DMS153 treated with DMSO at 0.1 percent for 48 hours (cell line): ENCODE results near the gene STIM1.
A peak's percentile ranks its signal among the peaks of the same experiment; 100 is the strongest.

Experiments used
- DNase-seq: peaks from one replicate; lab custom pipeline; 2025; ENCODE audit not compliant: unreplicated experiment; lab: John Stamatoyannopoulos, UW

STIM1 gene

DNA sequence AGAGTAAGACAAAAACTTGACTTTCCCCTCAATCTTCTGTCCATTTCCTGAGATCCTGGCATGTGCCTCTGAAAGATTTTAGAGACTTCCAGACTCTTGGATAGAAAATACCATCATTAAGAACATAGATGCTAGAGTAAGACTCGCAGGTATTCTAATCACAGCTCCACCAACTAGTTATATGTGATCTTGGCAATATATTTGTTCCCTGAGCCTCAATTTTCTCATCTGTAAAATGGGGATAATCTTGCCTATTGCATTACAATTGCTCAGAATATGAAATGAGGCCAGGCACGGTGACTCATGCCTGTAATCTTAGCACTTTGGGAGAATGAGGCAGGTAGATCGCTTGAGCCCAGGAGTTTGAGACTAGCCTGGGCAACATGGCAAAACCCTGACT is 25.4 kb upstream of the STIM1 start:
- no peak for DNase-seq

DNA sequence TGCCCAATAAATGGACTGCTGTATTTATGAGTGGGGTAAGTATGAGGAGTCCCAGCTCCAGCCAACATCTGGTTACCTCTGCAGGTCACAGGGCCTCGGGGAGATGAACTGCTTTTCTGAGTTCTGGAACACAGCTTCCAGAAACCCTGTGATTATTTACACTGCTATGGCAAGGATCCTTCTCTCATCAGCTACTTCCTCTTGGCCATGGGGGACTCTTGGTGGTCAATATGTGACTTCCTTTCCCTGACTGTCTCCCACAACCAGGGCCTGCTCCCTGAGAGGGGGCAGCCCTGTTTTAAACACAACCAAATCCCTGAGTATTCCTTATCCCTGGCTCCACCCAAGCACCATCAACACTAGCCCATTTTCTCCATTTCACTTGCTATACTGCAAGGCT is 24.7 kb upstream of the STIM1 start:
- DNase-seq, result no peak

DNA sequence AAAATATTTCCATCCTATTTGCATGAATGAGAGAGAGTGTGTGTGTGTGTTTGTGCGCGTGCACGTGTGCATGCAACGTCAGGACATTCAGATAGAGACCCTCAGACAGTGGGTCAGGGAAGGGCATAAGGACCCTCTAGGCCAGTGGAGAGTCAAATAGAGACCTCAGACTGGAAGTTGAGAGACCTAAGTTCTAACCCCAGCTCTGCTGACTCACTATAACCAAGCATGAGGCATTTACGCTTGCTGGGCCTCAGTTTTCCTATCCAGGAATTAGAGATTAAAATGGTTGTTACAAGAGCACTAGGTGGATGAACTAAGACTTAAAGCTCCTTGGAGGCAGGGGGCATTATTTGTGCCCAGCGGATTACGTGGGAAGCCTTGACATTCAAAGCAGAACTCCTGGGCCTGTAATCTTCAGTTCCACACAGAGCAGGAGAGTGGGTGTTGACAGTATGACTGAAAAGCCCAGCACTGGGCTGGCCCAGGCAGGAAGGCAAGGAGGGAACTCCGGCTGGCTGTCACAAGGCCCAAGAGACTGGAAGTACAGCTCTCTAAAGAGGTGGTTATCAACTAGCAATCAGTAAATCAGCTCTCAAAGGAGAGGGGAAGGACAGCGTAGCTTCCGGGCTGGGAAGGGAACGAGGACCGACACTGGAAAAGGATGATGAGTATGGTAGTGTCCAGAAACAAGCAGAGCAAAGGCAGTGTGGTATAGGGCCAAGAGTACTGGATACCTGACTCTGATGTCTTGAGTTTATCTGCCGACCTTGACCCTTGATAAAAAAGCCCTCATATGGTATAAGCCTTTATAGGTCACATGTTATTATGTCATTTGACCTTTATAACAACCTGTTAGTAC is 23.9 kb upstream of the STIM1 start:
- no peak for DNase-seq

DNA sequence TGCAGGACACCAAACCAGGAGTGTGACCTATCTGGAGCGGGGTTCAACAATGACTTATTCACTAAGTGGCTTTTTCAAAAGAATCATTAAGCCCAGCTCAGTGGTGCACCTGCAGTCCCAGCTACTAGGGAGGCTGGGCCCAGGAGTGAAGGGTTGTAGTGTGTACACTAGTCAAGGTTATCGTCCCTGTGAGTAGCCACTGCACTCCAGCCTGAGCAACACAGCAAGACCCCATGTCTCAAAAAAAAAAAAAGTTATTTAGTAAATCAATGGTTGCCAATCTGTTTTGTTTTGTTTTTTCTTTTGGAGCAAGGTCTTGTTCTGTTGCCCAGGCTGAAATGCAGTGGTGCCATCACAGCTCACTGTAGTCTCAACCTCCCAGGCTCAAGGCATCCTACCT is 22.6 kb upstream of the STIM1 start:
- DNase-seq, result no peak

DNA sequence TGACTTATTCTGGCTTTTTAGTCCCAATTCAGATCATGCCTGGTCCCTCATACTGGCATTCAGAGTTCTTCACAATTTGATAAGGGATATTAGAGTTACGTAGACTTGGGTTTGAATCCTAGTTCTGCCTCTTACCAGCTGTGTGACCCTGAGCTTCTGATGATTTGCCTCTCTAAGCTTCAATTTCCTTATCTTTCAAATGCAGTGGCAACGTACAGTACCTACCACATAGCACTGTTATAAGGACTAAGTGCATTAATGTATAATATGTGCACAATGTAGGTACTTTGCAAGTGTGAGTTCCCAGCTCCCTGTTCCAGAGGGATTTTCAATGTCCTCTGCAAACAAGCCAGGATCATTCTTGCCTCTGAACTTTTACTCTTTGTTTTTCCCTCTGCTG is 22.0 kb upstream of the STIM1 start:
- DNase-seq, result no peak

DNA sequence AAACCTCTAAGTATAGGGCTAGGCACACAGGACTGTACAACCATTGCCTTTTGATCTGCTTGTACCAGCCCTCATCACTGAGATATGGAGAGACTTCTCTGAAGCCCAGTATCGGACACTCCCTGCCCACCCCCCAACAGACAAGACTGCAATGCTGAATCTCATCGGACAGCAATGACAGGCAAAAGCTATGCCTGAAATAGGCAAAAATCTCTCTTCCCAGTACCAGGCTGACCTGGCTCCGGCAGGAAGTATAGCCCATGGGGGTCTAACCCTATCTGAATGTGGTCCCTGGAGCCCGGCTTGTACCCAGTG is 21.2 kb upstream of the STIM1 start:
- no peak for DNase-seq

DNA sequence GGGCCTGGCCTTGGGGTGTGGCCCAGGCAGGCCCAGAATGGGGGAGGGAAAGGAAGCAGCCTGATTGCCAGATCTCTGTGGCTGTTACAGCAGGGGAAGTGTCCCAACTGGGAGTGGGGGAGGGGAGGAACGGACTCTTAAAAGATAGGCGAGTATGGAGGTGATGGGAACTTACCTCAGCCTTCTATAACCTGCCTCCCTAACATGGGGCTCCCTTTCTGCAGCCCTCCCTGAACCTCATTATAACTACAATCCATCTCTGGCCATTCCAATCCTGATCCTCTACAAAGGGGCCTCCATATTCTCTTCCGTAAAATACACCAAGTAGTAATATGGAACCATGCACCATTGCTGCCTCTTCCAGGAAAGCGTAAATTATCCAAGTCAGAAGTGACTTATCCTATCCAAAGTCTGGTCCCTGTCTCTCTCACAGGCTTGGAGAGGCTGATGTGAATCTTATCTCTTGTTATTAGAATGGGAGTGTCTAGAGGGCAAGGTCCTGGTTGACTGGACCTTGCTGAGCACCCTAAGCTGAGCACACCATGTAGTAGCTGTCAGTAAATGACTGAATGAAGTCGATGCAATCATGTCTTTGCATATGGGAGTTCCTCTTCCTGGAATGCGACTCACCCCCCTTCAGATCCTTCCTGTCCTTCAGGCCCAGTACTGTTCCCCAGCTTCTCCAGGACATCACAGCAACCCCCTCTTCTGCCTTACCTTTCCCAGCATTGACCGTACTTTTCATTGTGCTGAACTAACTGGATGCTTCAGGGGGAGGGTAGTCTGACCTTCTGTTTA is 20.6 kb upstream of the STIM1 start:
- no peak for DNase-seq

DNA sequence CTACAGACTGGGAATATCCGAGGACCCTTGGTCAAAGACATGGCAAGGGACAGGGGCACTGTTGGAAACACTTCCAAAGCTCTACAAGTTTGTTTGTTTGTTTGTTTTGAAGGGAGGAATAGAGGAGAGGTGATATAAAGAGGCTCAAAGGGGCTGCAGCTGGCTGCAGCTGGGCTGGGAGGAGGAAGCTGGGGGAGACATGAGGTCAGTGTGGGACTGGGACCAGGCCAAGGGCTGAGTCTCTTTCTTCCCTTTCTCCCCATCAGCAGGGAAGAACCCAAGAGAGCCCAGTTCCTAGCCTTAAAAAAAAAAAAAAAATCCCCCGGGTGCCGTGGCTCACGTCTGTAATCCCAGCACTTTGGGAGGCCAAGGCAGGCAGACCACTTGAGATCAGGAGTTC is 19.7 kb upstream of the STIM1 start:
- no peak for DNase-seq

DNA sequence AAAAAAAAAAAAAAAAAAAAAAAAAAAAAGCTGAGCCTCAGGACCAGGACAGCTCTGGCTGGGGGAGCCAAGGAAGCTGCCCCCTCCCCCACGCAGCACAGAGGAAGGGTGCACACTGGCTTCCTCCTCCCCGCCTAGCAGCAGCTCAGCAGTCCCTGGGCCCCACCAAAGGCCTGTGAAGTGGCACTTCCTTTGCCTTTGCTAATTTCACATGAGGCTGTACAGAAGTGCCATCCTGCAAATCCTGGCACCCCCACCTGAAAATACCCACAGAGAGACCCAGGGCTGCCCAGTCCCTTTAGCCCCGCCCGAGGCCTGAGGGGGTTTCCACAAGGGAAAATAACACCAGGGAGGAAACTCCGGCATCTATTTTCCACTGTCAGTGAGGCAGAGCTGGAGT is 18.6 kb upstream of the STIM1 start:
- DNase-seq, result no peak

DNA sequence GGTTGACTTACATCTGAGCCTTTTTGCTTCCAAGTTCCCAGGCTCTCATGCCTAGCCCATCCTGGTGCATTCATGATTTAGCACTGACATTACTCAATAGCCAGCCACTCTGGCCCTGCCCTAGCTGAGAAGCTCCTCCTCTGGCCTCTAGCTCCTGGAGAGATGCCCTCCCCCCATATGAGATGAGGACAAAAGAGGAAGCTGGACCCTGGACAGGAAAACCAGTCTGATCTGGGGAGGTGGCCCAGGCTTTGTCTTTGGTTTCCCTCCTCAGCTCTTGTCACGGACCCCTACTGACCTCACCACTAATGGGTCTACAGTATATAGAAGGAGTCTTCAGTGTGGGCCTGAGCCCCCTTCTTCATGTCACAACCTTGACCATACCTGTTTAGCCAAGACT is 17.7 kb upstream of the STIM1 start:
- DNase-seq, result no peak

DNA sequence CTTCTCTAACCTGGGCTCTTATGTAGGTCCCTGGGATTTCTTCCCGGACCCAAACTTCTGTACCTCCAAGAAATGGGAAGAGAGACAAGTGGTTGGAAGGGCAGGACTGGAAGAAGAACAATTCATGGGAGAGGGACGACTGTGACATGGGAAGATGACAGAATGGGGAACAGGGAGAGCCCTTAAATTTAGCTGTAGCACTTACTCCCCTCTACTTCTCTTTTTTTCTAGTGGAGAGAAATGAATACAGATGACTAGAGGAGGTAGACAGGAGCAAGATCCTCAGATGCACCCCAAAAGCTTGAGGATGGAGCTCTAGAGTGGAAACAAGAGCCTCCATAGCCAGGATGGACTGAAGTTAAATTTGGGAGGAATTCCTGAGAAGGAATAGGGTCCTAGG is 17.0 kb upstream of the STIM1 start:
- no peak for DNase-seq

DNA sequence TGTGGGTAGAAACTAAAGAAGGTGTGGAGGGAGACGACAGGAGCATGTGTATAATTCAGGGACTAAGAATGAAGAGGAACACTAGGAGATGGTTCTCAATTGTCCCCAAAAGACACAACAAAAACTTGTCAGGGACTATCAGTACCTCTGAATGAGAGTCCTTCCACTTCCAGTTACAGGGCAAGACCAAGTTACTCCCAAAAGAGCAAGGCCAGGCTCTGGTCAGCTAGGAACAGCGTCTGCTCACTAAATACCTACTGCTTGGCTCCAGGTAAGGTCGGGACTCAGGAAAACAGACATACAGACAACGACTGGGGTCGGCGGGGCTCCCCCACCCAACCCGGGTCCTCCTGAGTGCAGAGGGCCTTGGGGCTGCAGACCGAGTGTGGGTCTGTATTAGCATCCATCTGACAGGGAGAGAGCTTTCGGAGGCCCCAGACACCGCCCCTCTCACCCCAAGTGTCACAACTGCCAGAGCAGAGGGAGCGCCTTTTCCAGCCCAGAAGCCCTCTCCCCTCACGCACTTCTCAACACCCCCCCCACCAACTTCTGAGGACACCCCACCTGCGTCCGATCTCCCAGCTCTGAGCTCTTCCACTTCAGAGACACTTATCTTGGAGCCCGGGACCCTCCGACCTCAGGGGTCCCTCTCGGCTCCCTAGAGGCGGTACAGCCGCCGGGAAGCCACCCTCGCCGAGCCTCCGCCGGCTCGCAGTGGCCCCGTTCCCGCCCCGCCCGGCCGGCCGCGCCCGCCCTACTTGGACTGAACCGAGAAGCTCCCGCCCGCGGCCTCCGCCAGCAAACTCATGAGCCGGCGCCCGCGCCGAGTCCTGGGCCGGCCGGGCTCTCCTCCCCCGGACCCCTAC is 15.2 kb upstream of the STIM1 start:
- no peak for DNase-seq

DNA sequence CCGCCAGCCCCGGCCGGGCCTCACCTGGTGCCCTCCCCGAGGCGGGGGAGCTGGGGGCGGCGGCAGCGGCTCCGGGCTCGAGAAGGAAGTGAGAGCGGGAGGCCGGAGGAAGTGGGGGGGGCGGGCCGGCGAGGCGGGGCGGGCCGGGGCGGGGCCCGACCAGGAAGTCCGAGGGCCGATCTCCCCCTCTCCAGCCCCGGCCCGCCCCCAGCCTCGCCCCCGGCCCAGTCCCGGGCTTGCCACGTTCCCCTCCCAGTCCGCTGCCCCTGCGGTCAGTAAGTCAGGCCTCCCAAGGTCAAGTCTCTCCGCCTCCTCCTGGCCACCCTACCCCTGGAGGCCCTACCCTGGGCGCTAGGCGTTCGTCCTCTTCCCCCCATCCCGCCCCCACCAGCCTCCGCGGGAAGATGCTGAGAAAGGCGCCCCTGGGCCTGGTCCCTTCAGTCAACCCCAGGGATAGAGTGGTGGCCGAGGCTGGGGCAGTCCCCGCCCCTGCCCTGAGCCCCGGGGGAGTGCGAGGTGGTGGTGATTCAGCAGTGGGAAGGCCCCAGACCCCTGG is 14.5 kb upstream of the STIM1 start, which contains the start of gene RHOG:
RHOG (minus strand) TSS at position 90 of the 556 bp plus-strand sequence. CDS start 12,821 bp downstream, outside the sequence.
- no peak for DNase-seq

DNA sequence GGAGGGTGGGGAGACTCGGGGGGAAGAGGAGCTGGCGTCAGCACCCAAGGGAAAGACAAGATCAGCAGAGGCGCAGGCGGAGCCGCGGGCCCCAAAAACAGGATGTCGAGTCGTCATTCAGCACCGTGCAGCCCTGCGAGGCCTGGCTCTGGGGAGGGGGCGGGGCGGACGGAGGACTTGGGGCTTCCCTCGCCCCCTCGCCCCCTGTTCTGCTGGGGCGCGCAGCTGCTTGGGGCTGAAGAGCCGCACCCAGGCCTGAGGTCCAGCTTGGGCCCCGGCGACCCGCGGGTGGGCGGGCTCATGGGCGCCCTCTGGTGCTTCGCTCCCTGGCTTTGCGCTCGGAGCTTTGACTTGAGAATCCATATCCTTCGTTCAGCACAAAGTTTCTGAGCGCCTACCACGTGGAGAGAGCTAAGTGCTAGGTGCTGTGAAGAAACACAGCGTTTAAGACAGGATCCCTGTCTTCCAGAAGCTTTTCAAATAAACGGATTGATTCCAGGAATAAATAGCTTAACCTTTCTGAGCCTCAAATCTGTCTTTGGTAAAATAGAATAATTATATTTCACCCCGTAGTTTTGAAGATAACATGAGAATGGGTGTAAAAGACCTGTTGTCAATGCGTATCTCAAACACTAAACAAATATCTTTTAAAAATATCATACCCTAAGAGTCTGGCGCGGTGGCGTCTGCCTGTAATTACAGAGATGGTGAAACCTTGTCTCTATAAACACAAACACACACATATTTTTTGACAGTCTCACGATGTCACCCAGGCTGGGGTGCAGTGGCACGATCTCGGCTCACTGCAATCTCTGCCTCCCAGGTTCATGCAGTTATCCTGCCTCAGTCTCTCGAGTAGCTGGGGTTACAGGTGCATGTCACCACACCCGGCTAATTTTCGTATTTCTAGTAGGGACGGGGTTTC is 13.8 kb upstream of the STIM1 start:
- peak; percentile 69 for DNase-seq

DNA sequence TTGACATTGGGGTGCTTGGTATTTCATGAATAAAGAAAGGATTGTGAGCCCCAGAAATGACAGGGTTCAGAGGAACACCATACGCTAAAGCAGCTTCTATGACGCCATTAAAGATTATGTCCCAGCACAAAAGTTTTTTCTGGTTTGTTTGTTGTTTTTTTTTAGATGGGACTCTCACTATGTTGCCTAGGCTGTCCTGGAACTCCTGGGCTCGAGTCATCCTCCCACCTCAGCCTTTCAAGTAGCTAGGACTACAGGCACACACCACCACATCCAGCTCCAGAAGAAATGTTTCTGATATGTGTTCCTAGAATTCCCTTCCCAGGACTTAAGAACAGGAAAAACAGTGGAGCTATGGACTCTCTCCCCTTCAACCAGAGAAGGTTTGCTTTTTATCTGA is 12.1 kb upstream of the STIM1 start:
- DNase-seq, result no peak

DNA sequence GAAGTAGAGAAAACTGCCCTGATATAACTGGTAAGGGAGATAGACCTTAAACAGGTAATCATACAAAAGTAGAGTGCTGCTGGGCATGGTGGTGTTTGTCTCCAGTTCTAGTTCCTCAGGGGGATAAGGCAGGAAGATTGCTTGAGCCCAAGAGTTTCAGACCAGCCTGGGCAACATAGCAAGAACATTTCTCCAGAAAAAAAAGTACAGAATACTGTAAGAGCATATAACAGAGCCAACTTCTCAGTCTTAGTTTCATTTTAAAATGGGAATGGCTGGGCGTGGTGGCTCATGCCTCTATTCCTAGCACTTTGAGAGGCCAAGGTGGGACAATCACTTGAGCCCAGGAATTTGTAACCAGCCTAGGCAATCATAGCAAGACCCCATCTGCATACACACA is 10.2 kb upstream of the STIM1 start:
- DNase-seq, result no peak

DNA sequence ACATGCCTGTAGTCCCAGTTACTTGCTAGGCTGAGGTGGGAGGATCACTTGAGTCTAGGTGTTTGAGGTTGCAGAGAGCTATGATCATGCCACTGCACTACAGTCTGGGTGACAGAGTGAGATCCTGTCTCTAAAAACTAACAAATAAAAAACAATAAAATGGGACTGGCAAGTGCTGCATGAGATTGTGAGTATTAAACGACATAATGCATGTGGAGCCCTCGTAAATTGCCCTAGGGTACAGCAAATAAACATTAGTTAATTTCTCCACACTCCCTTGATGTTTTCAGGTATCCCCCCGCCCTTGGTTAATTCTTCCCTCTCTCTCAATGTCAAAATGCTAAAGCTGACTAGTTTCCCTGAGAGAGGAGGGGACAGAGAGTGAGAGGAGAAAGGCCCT is 9.8 kb upstream of the STIM1 start:
- no peak for DNase-seq

DNA sequence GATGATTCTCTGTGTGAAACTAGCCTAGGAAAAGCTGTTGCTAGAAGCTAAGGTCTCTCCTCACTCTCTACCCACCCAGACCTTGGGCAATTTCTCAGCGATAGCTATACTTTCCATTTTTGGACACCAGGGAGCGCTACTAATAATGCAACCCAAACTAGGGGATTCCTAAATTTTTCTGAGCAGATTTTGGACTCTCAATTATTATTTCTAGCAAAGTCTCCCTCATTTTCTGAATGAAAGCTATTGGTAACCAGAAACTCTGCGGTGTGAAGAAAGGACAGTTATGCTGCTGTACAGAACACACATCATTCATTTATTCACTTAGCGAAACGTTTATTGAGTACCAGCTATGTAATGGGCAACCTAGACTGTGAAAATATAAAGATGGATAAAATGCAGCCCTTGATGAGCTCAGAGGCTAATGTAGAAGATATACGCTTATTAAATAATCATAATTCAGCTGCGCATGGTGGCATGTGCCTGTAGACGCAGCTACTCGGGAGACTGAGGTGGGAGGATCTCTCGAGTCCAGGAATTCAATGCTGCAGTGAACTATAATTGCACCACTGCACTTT is 6.1 kb upstream of the STIM1 start:
- DNase-seq, result peak; percentile 33

DNA sequence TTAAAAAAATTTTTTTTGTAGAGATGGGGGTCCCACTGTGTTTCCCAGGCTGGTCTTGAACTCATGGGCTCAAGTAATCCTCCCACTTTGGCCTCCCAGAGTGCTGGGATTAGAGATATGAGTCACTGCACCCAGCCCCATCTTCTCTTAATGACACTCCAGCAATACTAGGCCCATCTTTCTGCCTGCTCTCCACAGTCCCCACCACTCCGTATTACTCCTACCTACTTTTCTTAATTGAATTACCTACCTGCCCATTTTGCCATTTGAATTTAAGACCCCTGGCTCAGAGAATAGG is 2.0 kb upstream of the STIM1 start:
- no peak for DNase-seq
